ENCODE results near the gene RAD52.

GRCh38 chr12:931591-931990 is 17.9 kb downstream of the RAD52 start:
- no peak for TF ChIP-seq CTCF (IDR thresholded peaks at IDR 0.05)
- TF ChIP-seq EZH2 (IDR thresholded peaks at IDR 0.05; ENCODE audit: borderline replicate concordance, insufficient read depth, low read depth, low read length, poor library complexity, severe bottlenecking), result no peak
